GM21576 (cell line): ENCODE data around the gene DMRTA1.
"Not testable (repeated sequence)": the region's sequence is repeated elsewhere in the genome, so short reads cannot be mapped to it uniquely, and the experiment has no call there.

Experiments
- ATAC-seq: cut with Tn5 transposase; IDR thresholded peaks from one replicate; pipeline ENCODE4 v1.9.1; 2021; ENCODE audit warnings: mild to moderate bottlenecking, moderate library complexity; ENCODE audit not compliant: unreplicated experiment

Gene DMRTA1

GRCh38 chr9:22446589-22446949 is at the start of gene DMRTA1:
TSS of gene DMRTA1 (plus strand) at chr9:22446824. CDS start at chr9:22447066, 242 bp downstream.
- no peak for ATAC-seq

GRCh38 chr9:22401671-22402070 is 45.0 kb upstream of the DMRTA1 start:
- no peak for ATAC-seq

GRCh38 chr9:22405869-22406659 is 40.6 kb upstream of the DMRTA1 start:
- ATAC-seq, result no peak

GRCh38 chr9:22413884-22414283 is 32.7 kb upstream of the DMRTA1 start:
- ATAC-seq, result no peak

GRCh38 chr9:22415941-22416691 is 30.5 kb upstream of the DMRTA1 start:
- no peak for ATAC-seq

- ATAC-seq, result no peak
These were observed 29.9 kb upstream of the DMRTA1 start for GRCh38 chr9:22416692-22417060.

GRCh38 chr9:22423566-22423965 is 23.1 kb upstream of the DMRTA1 start:
- ATAC-seq, result no peak

- no peak for ATAC-seq
These were observed 22.0 kb upstream of the DMRTA1 start for GRCh38 chr9:22424616-22425015.

GRCh38 chr9:22425551-22425950 is 21.1 kb upstream of the DMRTA1 start:
- no peak for ATAC-seq

GRCh38 chr9:22427226-22427880 is 19.3 kb upstream of the DMRTA1 start:
- ATAC-seq, result no peak

- ATAC-seq, result no peak
These were observed 12.9 kb upstream of the DMRTA1 start for GRCh38 chr9:22433691-22434090.

GRCh38 chr9:22435252-22435651 is 11.4 kb upstream of the DMRTA1 start:
- not testable (repeated sequence) for ATAC-seq

GRCh38 chr9:22437461-22438067 is 9.1 kb upstream of the DMRTA1 start:
- not testable (repeated sequence) for ATAC-seq

- no peak for ATAC-seq
These were observed 5.8 kb upstream of the DMRTA1 start for GRCh38 chr9:22440841-22441240.

GRCh38 chr9:22446950-22447617 is 460 bp downstream of the DMRTA1 start:
- ATAC-seq, result peak; percentile 65

- no peak for ATAC-seq
These were observed 1.1 kb downstream of the DMRTA1 start for GRCh38 chr9:22447618-22448305.

GRCh38 chr9:22449719-22450118 is 3.1 kb downstream of the DMRTA1 start:
- ATAC-seq, result no peak

- ATAC-seq, result no peak
These were observed 5.9 kb downstream of the DMRTA1 start for GRCh38 chr9:22452415-22453010.

- ATAC-seq, result no peak
These were observed 7.4 kb downstream of the DMRTA1 start for GRCh38 chr9:22454016-22454415.

GRCh38 chr9:22455181-22455580 is 8.6 kb downstream of the DMRTA1 start:
- ATAC-seq, result no peak
